ENCODE measurements around the gene UBE2V1. TPM values are rescaled to one million over a fixed set of nuclear protein-coding genes. Genes with fewer than 3 reads are reported as not detected.
"Not testable (repeated sequence)": the region's sequence is repeated elsewhere in the genome, so short reads cannot be mapped to it uniquely, and the experiment has no call there.

UBE2V1 gene
- total RNA-seq, 2 experiments from 2014 or later: 120 to 131 TPM

DNA sequence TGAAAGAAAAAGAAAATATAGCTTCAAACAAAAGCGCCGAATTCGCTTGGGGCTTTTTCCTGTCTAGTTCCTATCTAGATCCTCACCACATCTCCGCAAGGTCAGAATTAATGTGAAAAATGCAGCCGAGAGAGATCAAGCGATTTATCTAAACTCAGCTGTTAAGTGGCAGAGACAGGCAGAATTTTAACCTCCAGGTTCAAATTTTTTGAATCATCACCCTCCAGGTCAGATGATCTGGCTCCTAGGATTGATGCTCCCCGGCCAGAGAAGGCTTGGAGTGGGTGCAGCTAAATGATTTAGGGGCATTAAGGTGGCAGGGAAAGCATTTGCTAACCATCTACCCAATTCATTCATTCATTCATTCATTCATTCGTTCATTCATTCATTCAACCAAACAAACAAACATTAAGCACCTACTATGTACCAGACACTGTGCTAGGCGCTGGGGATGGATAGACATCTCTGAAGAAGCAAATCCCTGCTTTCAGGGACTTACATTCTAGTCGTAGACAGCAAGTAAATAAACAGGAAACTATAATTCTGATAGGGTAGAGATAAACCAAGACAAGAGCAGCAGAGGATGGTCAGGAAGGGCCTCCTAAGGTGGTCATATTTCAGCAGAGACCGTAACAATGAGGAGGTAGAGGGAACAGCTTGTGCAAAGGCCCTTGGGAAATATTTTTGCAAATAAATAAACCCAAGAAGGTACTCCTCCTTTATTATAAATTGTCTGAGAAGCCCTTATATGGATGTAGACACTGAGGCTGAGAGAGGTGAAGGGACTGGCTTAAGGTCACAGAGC lies 672 bp upstream of the UBE2V1 start:
- H3K36me3 Mint-ChIP-seq (ENCODE audit: low read depth): peaks cover 33% of the 10 kb centered on the region
- POLR2A ChIA-PET: interaction anchor here (0.6 to 2.1 kb wide), 5 partner anchors 10 to 518 kb away, joined by 3 to 12 read pairs (median 3); partner anchors contain the start of gene PEDS1
- H3K4me3 Mint-ChIP-seq: peak overlapping the region; percentile 97
- H3K9me3 Mint-ChIP-seq (ENCODE audit: insufficient read depth): no peaks in the 10 kb centered on the region
- no peak for ATAC-seq
- peak overlapping the region; percentile 94 for H3K27ac Mint-ChIP-seq
- H3K4me1 Mint-ChIP-seq (ENCODE audit: low read depth): peaks cover 73% of the 10 kb centered on the region
- DNase-seq: no peak
- CTCF ChIA-PET: interaction anchor here (0.7 to 7.4 kb wide), 10 partner anchors 8 to 56 kb away, joined by 3 to 43 read pairs (median 10); partner anchors contain the start of gene PEDS1
- no peaks in the 10 kb centered on the region for H3K27me3 Mint-ChIP-seq (ENCODE audit: low read depth)

DNA sequence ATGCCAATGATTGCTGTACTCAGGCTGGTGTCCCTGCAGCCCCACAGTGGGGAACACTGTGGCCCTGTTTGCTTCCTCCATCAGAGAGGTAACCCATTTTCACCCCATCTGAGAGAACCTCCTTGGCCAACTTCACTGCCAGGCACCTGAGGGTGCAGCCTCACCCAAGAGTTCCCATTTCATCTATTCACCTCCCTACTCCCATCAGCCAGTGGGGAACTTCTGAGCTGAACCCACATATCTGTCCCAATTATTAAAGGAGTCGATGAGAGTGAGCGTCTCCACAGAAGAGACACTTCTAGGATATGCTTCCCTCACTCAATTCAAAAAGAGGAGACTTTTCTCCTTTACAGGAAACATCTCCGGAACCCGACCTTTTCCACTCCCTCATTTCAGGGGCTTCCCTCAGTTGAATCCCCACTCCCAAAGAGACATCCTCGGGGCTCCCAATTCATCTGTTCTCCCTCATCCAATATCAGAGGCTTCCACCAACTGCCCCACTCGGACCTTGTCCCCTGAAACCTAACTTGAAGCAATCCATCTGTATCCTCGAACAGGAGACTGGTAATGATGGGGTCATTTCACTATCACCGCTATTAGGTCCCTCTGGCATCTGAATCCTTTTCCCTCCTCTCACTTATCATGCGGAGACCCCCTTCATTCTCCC lies 988 bp downstream of the UBE2V1 start:
- peak overlapping the region; percentile 96 for H3K27ac Mint-ChIP-seq
- H3K4me3 Mint-ChIP-seq: peak overlapping the region; percentile 97
- no peaks in the 10 kb centered on the region for H3K27me3 Mint-ChIP-seq (ENCODE audit: low read depth)
- ATAC-seq: no peak
- no peaks in the 10 kb centered on the region for H3K9me3 Mint-ChIP-seq (ENCODE audit: insufficient read depth)
- H3K4me1 Mint-ChIP-seq (ENCODE audit: low read depth): peaks cover 88% of the 10 kb centered on the region
- CTCF ChIA-PET: interaction anchor here (1.1 to 7.7 kb wide), 9 partner anchors 9 to 57 kb away, joined by 3 to 72 read pairs (median 10); partner anchors contain the start of gene PEDS1
- H3K36me3 Mint-ChIP-seq (ENCODE audit: low read depth): peaks cover 48% of the 10 kb centered on the region
- DNase-seq: no peak
- POLR2A ChIA-PET: interaction anchor here (1.7 kb wide), 2 partner anchors 10 to 42 kb away, joined by 4 to 5 read pairs; partner anchors contain the start of gene PEDS1

DNA sequence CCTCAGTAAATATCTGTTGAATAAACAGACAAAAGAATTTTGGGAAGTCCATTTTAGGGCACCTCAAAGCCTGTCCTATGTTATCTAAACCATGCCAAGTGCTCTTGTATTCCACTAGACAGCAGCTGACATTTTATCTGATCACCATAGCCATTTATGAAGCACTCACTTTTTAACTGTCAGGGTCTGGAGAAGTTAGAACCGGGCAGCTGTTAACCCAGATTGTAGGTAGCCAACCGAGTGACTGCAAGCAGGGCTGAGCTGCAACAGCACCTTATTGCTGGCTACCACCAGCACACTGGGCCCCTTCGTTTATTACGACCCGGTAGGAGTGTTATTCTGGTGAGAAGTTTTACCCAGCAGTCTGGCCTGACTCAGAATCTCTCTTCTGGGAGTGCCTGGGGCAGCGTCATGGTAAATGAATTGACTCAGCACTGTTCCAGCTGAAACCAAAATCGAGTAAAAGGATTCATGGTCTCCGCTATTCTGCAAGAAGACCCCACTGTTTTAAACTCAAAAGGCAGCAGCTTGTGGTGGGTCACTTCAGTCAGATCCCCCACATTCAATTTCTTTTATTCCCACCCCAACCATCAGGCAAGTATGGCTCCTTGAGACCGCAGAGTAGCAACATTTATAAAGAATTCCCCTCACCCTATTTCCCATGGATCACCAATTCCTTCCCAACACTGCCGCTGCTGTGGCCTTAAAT lies 1.7 kb downstream of the UBE2V1 start:
- POLR2A ChIA-PET: interaction anchor here (1.7 kb wide), 2 partner anchors 11 to 43 kb away, joined by 4 to 5 read pairs; partner anchors contain the start of gene PEDS1
- no peaks in the 10 kb centered on the region for H3K27me3 Mint-ChIP-seq (ENCODE audit: low read depth)
- H3K9me3 Mint-ChIP-seq (ENCODE audit: insufficient read depth): no peaks in the 10 kb centered on the region
- CTCF ChIA-PET: interaction anchor here (1.6 to 7.7 kb wide), 6 partner anchors 10 to 132 kb away, joined by 6 to 72 read pairs (median 10); partner anchors contain the start of gene PEDS1
- peak overlapping the region; percentile 96 for H3K27ac Mint-ChIP-seq
- H3K36me3 Mint-ChIP-seq (ENCODE audit: low read depth): peaks cover 52% of the 10 kb centered on the region
- no peak for ATAC-seq
- H3K4me3 Mint-ChIP-seq: peak overlapping the region; percentile 97
- peaks cover 88% of the 10 kb centered on the region for H3K4me1 Mint-ChIP-seq (ENCODE audit: low read depth)
- DNase-seq: no peak

DNA sequence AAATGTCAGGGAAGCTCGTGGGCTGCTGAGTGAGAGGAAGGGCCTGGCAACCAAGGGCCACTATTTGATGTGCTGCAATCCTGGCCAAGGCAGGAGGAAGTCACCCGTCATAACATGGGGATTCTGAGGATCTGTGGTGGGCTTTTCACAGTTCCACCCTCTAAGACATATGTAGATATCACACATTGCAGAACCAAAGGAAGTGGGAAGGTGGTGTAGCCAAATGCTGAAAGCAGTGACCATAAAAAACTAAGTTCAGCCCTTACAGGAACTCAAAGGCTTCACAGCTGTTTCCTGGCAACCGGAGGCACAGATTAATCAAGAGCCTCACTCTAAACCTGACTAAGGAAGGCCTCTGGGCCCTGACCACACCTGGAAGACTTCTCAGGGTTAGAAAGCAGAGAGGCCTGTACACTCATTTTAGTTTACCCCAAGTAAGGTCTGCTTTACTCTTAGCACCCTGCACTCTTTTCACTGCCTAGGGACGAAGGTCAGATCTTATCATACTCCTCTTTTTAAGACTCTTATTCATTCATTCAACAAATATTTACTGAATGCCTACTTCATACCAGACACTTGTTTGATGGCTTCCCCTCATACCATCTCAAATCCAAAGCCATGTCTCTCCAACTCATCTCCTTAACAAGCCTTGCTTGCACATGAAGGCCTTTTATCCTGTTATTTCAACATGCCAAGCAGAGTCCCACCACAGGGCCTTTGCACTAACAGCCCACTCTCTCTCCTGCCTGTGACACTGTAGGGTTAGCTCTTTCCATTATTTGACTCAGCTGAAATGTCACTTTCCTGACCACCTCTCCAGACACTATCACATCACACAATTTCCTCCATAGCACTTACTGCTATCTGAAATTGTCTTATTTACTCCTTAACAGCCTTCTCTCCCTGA lies 2.6 kb downstream of the UBE2V1 start:
- Mint-ChIP-seq H3K9me3 (ENCODE audit: insufficient read depth) (no peaks in the 10 kb centered on the region), H3K36me3 (ENCODE audit: low read depth) (peaks cover 54% of the 10 kb centered on the region), H3K27me3 (ENCODE audit: low read depth) (no peaks in the 10 kb centered on the region), H3K27ac (peak overlapping the region; percentile 96), H3K4me1 (ENCODE audit: low read depth) (peaks cover 82% of the 10 kb centered on the region), H3K4me3 (peak overlapping the region; percentile 97)
- DNase-seq (peak; percentile 83), ATAC-seq (peak; percentile 57)
- ChIA-PET POLR2A (interaction anchor here (1.2 to 1.7 kb wide), 3 partner anchors 12 to 44 kb away, joined by 4 to 5 read pairs (median 4); partner anchors contain the start of gene PEDS1), CTCF (interaction anchor here (0.8 to 7.7 kb wide), 10 partner anchors 9 to 131 kb away, joined by 3 to 72 read pairs (median 7); partner anchors contain the start of gene PEDS1)

DNA sequence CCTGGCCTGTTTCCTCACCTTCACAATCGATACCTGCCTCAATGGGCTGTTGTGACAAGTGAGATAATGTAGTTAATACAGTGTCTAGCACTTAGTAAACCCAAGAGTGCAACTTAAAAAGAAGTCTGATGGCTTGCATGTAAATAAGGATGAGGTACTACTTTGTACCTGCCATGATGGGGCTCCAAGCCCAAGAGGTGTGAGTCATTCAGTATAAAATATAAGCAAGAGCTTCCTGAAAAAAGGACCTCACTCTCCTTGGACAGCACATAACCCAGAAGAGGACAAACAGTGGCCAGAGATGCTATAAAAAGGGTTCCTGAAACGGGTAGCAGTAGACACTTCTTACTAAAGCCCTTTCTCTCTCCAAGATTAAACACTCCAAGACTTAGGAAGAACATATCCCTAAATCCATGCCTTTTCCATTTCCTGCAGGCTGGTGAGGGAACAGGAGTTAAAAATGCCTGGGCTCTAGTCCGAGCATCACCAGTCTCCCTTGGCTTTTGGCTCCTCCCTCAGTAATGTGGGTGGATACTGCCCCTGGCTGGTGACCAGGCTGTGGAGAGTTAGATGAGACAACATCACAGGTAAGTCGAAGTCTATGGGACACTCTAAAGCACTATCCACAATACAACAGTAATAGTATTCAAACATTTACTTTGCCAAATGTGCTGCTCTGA lies 4.3 kb downstream of the UBE2V1 start:
- POLR2A ChIA-PET: no interaction called here
- peaks cover 69% of the 10 kb centered on the region for H3K4me1 Mint-ChIP-seq (ENCODE audit: low read depth)

DNA sequence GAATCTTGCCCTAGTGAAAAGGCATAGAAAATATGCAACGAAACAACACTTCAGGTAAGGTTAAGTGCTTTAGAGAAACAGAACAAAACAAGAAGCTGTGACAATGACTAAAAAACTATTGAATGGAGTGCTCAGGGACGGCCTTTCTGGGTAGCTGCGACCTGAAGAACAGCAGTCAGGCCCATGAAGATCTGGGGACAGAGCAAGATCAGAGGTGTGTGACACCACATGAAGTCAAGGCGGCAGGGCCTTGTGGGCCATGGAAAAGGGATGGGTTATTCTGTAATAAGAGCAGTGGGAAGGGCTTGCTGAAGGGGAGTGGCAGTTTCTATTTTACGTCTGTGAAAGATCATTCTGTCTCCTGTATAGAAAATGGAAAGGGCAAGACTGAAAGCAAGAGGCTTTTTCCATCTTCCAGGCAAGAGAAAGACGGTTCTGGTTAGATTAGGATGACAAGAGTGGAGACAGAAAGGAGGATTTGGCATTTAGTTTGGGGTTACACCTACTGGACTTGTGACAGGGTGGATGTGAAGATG lies 5.1 kb downstream of the UBE2V1 start:
- no peak overlapping the region for H3K27ac Mint-ChIP-seq
- H3K9me3 Mint-ChIP-seq (ENCODE audit: insufficient read depth): no peaks in the 10 kb centered on the region
- no peak for ATAC-seq
- POLR2A ChIA-PET: no interaction called here
- H3K4me3 Mint-ChIP-seq: no peak overlapping the region
- CTCF ChIA-PET: interaction anchor here (0.8 to 7.7 kb wide), 2 partner anchors 21 to 36 kb away, joined by 3 to 72 read pairs; no protein-coding TSS in a partner anchor
- peaks cover 64% of the 10 kb centered on the region for H3K4me1 Mint-ChIP-seq (ENCODE audit: low read depth)
- no peaks in the 10 kb centered on the region for H3K27me3 Mint-ChIP-seq (ENCODE audit: low read depth)
- peaks cover 60% of the 10 kb centered on the region for H3K36me3 Mint-ChIP-seq (ENCODE audit: low read depth)
- no peak for DNase-seq

More for the DNA sequence above, 4.3 kb downstream of the UBE2V1 start:
- no peak for ATAC-seq
- Mint-ChIP-seq H3K4me3 (no peak overlapping the region), H3K27me3 (ENCODE audit: low read depth) (no peaks in the 10 kb centered on the region), H3K36me3 (ENCODE audit: low read depth) (peaks cover 56% of the 10 kb centered on the region), H3K27ac (no peak overlapping the region), H3K9me3 (ENCODE audit: insufficient read depth) (no peaks in the 10 kb centered on the region)
- CTCF ChIA-PET: interaction anchor here (0.9 to 7.7 kb wide), 4 partner anchors 22 to 130 kb away, joined by 3 to 72 read pairs (median 7); no protein-coding TSS in a partner anchor
- DNase-seq: no peak

DNA sequence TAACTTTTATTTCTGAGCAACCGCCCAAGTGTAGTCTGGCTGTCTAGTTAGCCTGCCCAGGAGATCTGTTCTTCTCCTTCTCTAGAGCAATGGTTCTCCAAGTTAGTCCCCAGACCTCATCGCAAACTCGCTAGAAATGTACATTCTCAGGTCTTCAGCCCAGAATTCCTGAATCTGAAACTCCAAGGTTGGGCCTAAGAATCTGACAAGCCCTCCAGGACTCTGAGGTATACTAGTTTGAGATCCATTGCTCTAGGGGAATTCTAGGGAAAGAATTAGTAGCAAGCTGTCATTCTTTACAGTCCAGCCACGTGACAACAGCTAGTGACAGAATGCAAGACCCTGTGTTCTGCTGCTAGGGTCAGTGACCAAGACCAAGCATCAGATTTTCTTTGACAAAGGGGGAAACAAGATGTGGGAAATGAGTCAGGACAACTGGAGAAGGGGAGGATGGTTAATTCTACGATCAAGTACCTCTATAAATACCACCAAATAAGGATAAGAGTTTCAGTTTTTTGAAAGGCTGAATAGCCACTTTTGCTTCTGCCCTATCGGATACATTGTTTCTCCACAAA lies 5.8 kb downstream of the UBE2V1 start:
- ChIA-PET POLR2A (no interaction called here), CTCF (interaction anchor here (0.8 to 7.7 kb wide), 2 partner anchors 21 to 36 kb away, joined by 3 to 72 read pairs; no protein-coding TSS in a partner anchor)
- ATAC-seq (no peak), DNase-seq (no peak)
- Mint-ChIP-seq H3K27me3 (ENCODE audit: low read depth) (no peaks in the 10 kb centered on the region), H3K27ac (peak overlapping the region; percentile 48), H3K9me3 (ENCODE audit: insufficient read depth) (no peaks in the 10 kb centered on the region), H3K4me1 (ENCODE audit: low read depth) (peaks cover 64% of the 10 kb centered on the region), H3K4me3 (no peak overlapping the region), H3K36me3 (ENCODE audit: low read depth) (peaks cover 61% of the 10 kb centered on the region)

DNA sequence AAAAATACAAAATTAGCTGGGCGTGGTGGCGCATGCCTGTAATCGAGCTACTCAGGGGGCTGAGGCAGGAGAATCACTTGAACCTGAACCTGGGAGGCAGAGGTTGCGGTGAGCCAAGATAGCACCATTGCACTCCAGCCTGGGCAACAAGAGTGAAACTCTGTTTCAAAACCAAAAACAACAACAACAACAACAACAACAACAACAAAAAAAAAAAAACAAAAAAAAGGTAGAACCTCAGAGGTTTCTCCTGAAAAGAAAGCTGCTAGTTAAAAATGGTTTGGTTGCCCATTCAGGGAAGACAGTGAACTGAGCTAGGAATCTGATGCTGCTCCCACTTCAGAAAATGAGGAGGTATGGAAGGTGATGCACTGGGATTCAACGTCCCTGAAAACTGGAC lies 6.3 kb downstream of the UBE2V1 start:
- H3K9me3 Mint-ChIP-seq (ENCODE audit: insufficient read depth); H3K27me3 Mint-ChIP-seq (ENCODE audit: low read depth); ATAC-seq; DNase-seq; POLR2A ChIA-PET; H3K27ac Mint-ChIP-seq; H3K4me3 Mint-ChIP-seq: not testable (repeated sequence)
- peaks cover 61% of the 10 kb centered on the region for H3K36me3 Mint-ChIP-seq (ENCODE audit: low read depth)
- CTCF ChIA-PET: interaction anchor here (1.6 to 7.7 kb wide), 3 partner anchors 14 to 35 kb away, joined by 5 to 72 read pairs (median 11); no protein-coding TSS in a partner anchor
- peaks cover 64% of the 10 kb centered on the region for H3K4me1 Mint-ChIP-seq (ENCODE audit: low read depth)

DNA sequence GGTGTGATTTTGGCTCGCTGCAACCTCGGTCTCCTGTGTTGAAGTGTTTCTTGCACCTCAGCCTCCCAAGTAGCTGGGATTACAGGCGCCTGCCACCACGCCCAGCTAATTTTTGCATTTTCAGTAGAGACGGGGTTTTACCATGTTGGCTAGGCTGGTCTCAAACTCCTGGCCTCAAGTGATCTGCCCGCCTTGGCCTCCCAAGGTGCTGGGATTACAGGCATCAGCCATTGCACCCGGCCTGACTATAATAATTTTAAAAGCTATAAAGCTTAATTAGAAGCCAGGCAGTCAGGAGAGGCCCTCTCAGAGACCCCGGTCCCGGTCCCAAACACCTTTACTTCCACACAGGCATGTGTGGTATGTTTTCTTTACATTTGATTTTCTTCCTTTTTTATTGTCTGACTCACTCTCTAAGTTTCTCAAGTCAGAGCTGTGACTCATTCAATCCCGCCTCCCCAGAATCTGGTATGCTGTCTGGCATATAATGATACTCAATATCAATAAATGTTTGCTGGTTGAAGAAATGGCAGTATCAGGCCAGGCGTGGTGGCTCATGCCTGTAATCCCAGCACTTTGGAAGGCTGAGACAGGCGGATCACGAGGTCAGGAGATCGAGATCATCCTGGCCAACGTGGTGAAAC lies 9.4 kb downstream of the UBE2V1 start:
- peaks cover 38% of the 10 kb centered on the region for H3K4me1 Mint-ChIP-seq (ENCODE audit: low read depth)
- not testable (repeated sequence) for H3K27me3 Mint-ChIP-seq (ENCODE audit: low read depth); H3K27ac Mint-ChIP-seq; DNase-seq; H3K9me3 Mint-ChIP-seq (ENCODE audit: insufficient read depth); ATAC-seq; H3K4me3 Mint-ChIP-seq
- ChIA-PET POLR2A (interaction anchor here (0.9 to 1.1 kb wide), 2 partner anchors 9 to 10 kb away, joined by 3 read pairs; no protein-coding TSS in a partner anchor), CTCF (interaction anchor here (0.6 to 1.9 kb wide), 6 partner anchors 10 to 499 kb away, joined by 3 to 11 read pairs (median 4); no protein-coding TSS in a partner anchor)
- H3K36me3 Mint-ChIP-seq (ENCODE audit: low read depth): peaks cover 48% of the 10 kb centered on the region

All from activated CD8-positive, alpha-beta T cell treated with anti-CD3 and anti-CD28 coated beads, Interleukin-2, amount 10 ng/mL, durations not matched to agents 7 days and 5 days (primary cell).